Type B pancreatic cell (in vitro differentiated cells): Measurements from ENCODE around the gene SLC2A6. TPM values are rescaled to one million over a fixed set of nuclear protein-coding genes. Genes with fewer than 3 reads are reported as not detected.
A peak's percentile ranks its signal among the peaks of the same experiment; 100 is the strongest.

Experiments used
- DNase-seq: peaks from one replicate; pipeline ENCODE4 v3.0.0; 2021; ENCODE audit warnings: mixed read lengths; ENCODE audit not compliant: unreplicated experiment; ENCODE audit errors: extremely low spot score
- H3K27ac Mint-ChIP-seq: 2 replicates; pipeline ENCODE4 v1.8.0; 2021; ENCODE audit warnings: mild to moderate bottlenecking, mixed read lengths
- H3K27me3 Mint-ChIP-seq: 2 replicates; pipeline ENCODE4 v1.8.0; 2021; ENCODE audit warnings: mixed read lengths
- H3K36me3 Mint-ChIP-seq: 2 replicates; pipeline ENCODE4 v1.8.0; 2021; ENCODE audit warnings: mixed read lengths
- H3K4me1 Mint-ChIP-seq: one replicate; pipeline ENCODE4 v1.8.0; 2021; ENCODE audit warnings: mixed read lengths; ENCODE audit not compliant: unreplicated experiment
- H3K4me3 Mint-ChIP-seq: 2 replicates; pipeline ENCODE4 v1.8.0; 2021; ENCODE audit warnings: mild to moderate bottlenecking, mixed read lengths
- H3K9me3 Mint-ChIP-seq: 2 replicates; pipeline ENCODE4 v1.8.0; 2021; ENCODE audit warnings: mixed read lengths
- total RNA-seq: library from RNA; stranded (reverse); gene quantifications from 2 replicates; pipeline ENCODE4 v1.2.1, GENCODE V29; 2021; ENCODE audit warnings: low replicate concordance
- TF ChIP-seq, protein P1 (sequence below): fragments of 200-600 bp; sonication (generic); conservative IDR thresholded peaks from 2 replicates; pipeline ENCODE4 v1.5.0; 2021; ENCODE audit warnings: antibody characterized with exemption, mild to moderate bottlenecking

Gene SLC2A6
- total RNA-seq, 1 donor from 2014 or later: 8.2 TPM

DNA sequence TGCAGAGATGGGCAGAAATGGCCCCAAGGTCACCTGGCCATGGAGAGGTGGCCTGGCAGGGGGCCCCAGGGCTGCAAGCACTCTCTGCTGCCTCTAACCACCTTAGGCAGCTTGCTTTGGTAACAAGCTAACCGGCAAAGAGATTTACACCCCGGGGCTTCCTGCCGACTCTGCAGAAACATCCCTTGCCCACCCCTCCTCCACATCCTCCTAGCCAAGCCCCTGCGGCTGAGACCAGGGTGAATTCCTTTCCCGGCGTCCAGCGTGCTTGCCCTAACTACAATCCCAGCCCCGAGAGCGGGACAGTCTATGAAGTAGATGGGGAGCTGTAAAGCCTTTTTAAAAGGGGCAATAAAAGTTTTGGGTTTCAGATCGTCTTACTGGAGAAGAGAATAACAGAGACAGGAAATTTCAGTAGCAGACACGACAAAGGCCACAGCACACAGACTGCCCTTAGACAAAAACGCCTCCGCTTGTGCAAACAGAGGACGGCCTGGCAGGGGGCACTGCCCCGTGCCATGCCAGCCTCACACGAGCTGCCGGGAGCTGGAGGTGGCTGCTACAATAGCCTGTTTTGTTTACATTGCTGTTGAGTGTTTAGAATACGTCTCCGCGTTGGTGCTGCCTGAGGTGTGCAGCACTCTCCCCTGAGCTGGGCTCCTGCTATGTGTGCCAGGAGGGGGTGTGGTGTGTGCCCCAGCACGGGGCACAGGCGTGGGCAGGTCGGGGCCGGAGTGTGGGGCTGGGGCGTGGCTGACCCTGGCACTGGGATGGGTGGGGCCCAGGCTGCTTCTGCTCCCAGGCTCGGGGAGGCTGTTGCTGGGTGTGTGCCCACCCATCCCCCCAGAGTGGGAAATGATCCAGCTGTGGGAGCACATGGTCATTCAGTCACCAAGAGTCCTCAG lies 30.5 kb upstream of the SLC2A6 start:
- no peaks in the 10 kb centered on the region for H3K9me3 Mint-ChIP-seq
- TF ChIP-seq, protein P1, sequence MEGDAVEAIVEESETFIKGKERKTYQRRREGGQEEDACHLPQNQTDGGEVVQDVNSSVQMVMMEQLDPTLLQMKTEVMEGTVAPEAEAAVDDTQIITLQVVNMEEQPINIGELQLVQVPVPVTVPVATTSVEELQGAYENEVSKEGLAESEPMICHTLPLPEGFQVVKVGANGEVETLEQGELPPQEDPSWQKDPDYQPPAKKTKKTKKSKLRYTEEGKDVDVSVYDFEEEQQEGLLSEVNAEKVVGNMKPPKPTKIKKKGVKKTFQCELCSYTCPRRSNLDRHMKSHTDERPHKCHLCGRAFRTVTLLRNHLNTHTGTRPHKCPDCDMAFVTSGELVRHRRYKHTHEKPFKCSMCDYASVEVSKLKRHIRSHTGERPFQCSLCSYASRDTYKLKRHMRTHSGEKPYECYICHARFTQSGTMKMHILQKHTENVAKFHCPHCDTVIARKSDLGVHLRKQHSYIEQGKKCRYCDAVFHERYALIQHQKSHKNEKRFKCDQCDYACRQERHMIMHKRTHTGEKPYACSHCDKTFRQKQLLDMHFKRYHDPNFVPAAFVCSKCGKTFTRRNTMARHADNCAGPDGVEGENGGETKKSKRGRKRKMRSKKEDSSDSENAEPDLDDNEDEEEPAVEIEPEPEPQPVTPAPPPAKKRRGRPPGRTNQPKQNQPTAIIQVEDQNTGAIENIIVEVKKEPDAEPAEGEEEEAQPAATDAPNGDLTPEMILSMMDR: no peak
- H3K27me3 Mint-ChIP-seq: peaks cover 5% of the 10 kb centered on the region
- no peaks in the 10 kb centered on the region for H3K36me3 Mint-ChIP-seq
- peak overlapping the region; percentile 71 for H3K4me3 Mint-ChIP-seq
- peak overlapping the region; percentile 50 for H3K27ac Mint-ChIP-seq
- peaks cover 9% of the 10 kb centered on the region for H3K4me1 Mint-ChIP-seq
- no peak for DNase-seq

GRCh38 chr9:133508046-133508445 lies 29.1 kb upstream of the SLC2A6 start:
- Mint-ChIP-seq H3K9me3 (peaks cover 4% of the 10 kb centered on the region), H3K27ac (no peak overlapping the region), H3K4me3 (no peak overlapping the region), H3K27me3 (peaks cover 9% of the 10 kb centered on the region), H3K4me1 (peaks cover 9% of the 10 kb centered on the region), H3K36me3 (no peaks in the 10 kb centered on the region)
- no peak for DNase-seq
- TF ChIP-seq, protein P1: no peak

DNA sequence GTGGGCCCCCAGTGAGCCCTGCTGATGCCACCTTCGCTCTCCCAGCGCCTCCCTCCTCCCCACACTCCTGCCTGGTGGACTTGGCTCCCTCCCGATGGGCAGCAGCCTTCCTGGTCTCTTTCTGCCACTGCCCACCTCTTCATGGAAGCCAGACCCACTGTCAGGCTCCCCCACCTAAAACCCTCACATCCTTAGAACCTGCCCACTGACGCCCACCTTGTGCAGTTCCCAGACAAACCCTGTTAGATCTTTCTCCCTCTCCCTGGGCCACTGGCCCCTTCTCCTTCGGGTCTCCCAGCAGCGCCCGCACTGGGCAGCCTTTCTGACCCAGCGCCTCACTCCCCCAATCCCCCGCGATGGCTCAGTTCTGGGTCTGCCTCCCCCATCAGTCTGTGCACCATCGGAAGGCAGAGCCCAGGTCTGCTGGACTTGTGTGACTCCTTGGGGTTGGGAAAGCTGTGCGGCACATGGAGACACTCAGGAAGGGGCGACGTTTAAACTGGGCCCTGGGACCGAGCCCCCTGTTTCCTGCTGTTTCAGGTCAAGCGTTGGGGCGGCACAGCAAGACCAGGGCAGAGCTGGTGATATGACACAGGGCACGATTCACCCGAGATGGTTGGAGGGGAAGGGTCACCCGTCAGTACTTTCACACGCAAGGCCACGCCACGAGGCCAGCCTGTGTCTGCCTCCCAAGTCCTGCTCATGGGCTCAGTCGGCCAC lies 28.5 kb upstream of the SLC2A6 start:
- Mint-ChIP-seq H3K4me1 (peaks cover 9% of the 10 kb centered on the region), H3K27ac (no peak overlapping the region), H3K9me3 (peaks cover 4% of the 10 kb centered on the region), H3K27me3 (peaks cover 9% of the 10 kb centered on the region), H3K36me3 (no peaks in the 10 kb centered on the region), H3K4me3 (no peak overlapping the region)
- no peak for DNase-seq
- TF ChIP-seq, protein P1: no peak

DNA sequence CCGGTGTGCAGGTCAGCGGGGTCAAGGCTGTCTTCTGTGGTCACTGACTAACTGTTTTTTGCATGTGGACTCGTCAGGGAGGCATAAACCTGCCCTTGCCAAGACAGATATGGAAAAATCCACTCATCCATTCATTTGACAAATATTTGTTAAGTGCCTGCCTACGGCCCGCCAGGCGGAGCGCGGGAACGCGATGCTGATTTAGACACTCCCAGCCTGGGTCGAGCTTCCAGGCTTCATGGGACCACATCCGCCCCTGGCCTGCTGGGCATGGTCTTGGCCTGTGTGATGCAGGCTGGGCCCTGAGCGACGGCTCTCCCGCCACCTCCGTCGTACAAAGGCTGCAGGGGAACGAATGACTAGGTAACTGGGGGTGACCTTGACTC lies 27.7 kb upstream of the SLC2A6 start:
- no peaks in the 10 kb centered on the region for H3K36me3 Mint-ChIP-seq
- TF ChIP-seq, protein P1: no peak
- H3K9me3 Mint-ChIP-seq: peaks cover 11% of the 10 kb centered on the region
- H3K27ac Mint-ChIP-seq: no peak overlapping the region
- peaks cover 9% of the 10 kb centered on the region for H3K4me1 Mint-ChIP-seq
- H3K27me3 Mint-ChIP-seq: peaks cover 11% of the 10 kb centered on the region
- H3K4me3 Mint-ChIP-seq: no peak overlapping the region
- DNase-seq: no peak

DNA sequence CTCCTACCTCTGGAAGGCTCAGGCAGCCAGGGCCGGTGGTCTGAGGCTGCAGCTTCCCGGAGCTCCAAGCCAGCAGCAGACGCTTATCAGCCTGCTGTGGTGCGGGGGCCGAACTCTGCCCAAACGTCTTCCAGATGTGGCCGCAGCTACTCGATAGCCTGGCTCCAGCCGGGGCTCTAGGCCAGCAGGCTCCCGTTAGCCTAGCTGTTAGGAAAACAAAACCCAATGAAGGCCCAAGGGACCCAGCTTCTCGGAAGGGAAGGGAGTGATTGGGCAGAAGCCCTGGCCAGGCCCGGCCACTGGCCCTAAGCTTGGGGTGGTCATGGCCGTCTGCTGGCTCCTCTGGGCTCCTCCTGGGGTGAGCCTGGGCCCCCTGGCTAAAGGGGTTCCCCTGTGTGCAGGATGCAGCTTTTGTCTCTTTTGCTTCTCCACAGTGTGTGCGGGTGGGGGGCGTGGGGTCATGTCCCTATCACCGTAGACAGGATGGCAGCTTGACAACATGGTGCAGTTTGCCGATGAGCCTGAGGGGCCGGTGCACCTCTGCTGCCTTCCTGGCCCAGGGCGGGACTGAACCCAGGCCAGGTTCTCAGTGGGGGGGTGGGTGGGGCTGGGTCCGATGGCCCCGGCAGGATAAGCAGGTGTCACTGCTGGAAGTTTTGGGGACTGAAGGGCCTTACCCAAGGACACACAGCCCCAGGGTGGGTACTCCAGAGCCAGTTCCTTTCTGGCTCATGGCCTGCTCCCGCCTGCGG lies 27.2 kb upstream of the SLC2A6 start:
- TF ChIP-seq, protein P1: no peak
- peaks cover 17% of the 10 kb centered on the region for H3K9me3 Mint-ChIP-seq
- H3K36me3 Mint-ChIP-seq: no peaks in the 10 kb centered on the region
- no peak overlapping the region for H3K4me3 Mint-ChIP-seq
- no peak for DNase-seq
- H3K4me1 Mint-ChIP-seq: peaks cover 9% of the 10 kb centered on the region
- H3K27me3 Mint-ChIP-seq: peaks cover 11% of the 10 kb centered on the region
- no peak overlapping the region for H3K27ac Mint-ChIP-seq
